Activated CD8-positive, alpha-beta memory T cell treated with anti-CD3 and anti-CD28 coated beads, Interleukin-2, amount 50 U/mL, for 48 hours (primary cell): ENCODE results near the gene MAD1L1.

Experiments
- DNase-seq: peaks from one replicate; pipeline ENCODE4 v3.0.0-alpha.2; 2020

The MAD1L1 gene

DNA sequence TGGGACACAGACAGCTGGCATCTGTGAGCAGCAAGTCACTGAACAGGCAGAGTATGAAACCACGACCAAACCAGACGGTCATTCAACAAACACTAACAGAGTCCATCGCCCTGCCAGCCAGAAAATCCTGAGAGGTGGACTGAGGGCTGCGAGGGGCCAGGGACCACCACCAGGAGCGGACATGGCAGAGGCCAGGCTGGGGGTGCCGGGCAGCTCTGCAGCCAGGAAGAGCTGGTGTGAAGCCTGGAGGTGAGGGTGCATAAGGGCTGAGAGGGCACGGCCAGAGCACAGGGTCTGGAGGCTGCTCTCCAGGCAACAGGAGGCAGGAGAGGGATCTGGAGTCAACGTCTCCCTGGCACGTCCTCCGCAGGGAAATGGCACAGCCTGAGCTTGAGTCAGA lies 15.5 kb downstream of the MAD1L1 start:
- no peak for DNase-seq

DNA sequence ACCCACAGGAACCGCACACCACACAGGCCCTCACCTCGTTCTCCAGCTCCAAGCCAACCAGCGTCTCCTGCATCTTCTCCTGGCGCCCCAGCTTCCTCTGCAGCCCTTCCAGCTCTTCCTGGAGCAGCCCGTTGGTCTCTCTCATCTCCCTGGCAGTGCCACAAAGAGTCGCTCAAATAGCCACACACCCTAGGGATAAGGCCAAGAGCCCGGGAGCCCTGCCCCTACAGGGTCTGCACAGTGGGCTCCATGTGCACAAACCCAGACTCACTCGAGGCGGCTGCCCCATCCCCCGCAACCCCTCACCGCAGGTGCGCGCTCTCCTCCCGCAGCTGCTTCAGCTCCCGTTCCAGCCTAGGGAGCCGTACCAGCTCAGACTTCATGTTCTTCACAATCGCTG lies 16.9 kb downstream of the MAD1L1 start:
- no peak for DNase-seq

DNA sequence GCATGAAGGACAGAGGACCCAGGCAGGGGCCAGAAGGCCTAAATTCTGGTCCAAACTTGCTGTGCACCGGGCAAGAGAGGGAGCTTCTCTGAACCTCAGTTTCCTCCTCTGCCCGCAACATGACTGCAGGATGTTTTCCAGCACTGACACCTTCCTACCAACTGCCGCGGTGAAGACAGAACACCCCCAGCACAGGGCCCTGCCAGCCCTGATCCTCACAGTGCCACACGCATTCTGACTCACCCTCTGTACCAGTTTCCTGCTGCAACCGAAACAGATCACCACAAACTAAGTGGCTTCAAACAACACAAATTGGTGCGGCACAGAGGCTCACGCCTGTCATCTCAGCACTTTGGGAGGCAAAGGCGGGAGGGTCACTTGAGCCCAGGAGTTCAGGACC lies 18.1 kb downstream of the MAD1L1 start:
- no peak for DNase-seq

DNA sequence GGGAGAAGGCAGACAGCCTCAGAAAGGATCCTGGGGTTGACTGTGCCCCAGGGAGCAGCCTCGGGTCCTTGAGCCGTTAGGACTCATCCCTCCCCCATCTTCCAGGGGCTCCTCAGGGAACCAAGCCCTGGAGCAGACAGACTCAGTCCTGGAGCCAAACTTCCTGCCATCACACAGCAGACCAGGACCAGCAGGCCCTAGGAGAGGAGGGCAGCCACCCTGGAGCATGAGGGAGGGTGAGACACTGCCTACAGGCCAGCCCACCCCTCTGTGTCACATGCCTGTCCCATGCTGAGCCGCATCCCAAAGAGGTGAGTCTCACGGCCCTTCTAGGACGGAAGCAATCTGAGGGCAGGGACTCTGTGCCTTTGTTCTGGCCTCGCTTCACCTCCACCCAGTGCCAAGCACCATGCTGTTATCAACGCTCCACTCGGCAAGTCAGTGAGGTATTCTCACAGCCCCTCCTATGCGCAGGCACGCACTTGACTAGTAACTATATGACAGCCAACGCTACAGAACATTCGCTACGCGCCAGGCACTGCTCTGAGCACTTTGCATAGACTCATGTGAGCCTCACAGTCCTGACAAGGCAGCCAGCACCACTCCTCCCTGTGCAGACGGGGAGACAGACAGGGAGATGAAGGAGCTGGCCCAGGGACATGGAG lies 19.1 kb downstream of the MAD1L1 start:
- no peak for DNase-seq

DNA sequence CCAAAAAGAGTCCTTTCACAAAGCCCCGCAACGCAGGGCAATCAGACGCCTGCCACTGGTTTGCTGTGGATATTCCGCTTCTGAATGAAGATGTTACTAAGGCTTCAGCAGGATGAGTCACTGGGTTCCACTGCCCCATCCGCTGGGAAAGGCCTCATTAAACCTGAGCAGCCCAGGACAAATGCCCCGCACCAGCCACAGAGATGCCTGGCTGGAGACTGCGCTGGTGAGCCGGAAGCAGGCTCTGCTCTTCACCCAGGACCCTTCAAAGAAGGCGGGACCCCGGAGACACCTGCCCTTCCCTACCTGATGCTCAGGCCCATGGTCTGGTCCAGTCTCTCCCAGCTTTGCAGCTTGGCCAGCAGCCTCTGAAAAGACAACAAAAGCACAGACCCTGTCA lies 19.8 kb downstream of the MAD1L1 start:
- no peak for DNase-seq

DNA sequence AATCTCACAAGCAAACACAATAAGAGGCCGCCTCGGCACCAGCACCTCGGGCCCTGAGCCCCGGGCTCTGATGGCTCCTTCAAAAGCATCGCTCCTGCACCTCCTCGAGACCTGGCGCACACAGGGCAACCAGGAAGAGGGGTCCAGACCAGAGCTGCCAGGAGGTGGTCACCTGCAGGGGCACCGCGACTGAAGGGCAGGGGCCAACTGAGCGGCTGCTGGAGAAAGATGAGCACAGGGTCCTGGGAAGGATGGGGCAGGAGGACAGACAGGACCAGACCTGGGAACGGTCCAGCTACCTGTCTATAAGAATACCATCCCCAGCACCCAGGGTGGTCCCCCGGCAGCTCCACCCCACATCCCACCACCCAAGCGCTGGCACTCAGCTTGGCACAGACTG lies 20.8 kb downstream of the MAD1L1 start:
- no peak for DNase-seq

DNA sequence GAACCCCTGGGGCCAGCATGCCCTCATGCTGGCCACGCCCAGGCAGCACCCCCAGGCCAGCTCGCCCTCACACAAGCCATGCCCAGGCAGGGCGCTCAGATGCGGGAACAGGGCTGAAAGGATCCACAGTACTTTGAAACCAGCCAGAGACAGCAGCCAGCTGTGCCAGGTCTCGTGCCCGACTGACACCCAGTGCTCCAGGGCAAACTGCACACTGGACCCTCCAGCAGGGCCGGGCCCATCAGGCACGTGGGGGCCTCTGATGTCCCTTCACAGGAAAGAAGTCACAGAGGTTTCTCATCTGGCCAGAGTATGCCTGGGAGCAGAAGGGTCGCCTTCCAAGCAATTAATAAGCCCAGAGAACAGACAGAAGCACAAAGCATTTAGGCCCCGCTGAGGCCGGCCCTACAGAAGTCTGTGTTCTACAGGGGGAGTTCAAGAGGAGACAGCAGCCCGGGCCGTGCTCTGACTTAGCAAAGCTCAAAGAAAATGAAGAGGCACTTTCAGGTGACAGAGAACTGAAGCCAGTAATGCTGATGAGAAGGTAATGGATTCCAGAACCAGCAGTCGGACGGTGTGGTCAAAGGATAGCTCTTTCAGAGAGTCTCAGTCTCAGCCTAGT lies 21.4 kb downstream of the MAD1L1 start:
- no peak for DNase-seq

DNA sequence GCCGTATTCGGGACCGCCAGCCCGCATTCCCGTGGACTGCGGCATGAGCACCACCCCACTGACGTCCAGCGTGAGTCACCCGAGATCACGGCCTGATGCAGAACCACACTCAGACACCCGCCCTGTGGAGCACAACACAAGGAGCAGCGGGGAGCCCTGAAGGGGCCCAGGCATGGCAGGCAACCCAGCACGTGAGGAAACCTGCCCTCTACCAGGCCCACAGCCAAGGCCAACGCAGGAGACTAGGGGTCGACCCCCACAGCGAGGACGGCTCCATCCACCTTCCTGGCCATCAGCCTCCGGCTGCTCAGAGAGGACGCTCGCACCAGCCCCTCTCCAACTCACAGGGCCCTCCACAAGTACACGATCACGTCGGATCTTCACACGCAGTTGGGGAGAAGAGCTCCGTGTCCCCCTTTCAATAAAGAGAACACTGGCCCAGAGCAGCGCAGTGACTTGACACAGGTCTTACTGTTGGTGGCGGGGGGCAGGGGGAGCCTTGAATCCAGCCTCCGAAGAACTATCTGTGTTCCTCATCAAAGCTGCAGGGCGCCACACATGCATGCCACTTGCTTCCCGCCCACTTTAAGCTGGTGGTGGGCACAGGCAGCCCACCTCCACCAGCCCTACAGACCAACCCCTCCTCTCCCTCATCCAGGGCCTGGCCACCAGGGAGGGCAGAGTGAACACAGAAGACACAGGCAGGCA lies 22.0 kb downstream of the MAD1L1 start:
- DNase-seq = no peak

DNA sequence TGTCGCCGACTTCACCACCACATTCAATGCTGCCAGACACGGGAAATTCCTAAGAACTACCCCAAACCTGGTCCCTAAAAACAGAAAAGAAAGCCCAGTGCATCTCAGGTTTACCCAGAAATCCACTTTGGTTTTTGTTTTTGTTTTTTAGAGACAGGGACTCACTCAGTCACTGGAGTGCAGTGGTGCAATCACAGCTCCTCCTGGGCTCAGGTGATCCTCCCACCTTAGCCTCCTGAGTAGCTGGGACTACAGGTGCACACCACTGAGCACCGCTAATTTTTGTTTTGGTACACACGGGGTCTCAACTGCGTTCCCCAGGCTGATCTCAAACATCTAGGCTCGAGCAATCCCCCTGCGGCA lies 22.8 kb downstream of the MAD1L1 start:
- DNase-seq = no peak

DNA sequence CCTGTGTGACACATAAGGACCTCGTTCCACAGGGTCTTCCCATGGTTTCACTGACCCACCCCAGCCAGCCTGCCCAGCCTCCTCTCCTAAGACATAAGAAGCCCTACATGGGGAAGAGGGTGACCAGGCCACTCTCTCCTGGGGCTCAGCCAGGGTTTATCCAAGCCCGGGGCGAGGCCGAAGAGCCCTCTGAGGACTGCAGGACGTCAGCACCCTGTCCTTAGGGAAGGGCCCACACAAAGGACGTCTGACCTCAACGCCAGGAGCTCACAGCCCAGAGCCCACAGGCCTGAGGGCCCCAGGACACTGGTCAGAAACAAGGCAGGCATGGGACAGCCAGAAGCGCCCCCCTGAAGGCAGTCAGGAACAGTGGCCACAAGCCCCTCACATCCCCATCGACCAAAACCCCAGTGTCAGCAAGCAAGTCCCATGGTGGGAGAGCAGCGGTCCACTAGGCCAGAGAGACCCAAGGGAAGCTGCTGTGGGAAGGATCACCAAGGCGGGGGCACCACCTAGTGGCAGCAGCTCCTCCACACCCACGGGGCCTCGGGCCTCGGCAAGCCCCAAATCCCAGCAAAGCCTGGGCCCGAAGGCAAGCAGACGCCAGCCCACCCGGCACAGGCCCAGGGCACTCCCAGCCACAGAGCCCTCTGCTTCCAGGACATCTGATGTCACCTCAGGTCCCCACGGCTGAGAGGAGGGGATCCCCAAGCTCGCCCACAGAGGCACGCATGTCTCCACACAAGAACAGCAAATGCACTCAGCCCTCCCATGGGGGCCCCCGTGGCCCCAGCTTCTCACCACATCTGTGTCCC lies 23.4 kb downstream of the MAD1L1 start:
- peak; percentile 67 for DNase-seq

DNA sequence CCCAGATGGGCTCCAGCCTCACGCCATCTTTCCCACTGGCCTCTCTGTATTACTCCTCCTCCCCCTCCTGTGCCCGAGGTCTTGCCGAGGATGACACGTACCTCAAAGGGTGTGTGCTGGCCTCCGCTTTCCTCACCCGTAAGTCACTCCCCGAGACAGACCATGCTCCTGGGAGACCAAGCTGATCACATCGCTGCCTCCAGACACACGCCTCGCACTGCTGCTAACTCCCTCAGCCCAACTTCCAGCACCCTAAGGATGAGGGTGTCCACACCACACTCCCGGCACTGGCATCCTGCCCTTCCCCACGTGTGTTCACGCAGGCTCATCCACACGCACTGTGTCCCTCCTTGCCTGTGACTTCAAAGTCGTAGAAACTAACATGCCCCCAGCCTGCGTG lies 24.0 kb downstream of the MAD1L1 start:
- no peak for DNase-seq

DNA sequence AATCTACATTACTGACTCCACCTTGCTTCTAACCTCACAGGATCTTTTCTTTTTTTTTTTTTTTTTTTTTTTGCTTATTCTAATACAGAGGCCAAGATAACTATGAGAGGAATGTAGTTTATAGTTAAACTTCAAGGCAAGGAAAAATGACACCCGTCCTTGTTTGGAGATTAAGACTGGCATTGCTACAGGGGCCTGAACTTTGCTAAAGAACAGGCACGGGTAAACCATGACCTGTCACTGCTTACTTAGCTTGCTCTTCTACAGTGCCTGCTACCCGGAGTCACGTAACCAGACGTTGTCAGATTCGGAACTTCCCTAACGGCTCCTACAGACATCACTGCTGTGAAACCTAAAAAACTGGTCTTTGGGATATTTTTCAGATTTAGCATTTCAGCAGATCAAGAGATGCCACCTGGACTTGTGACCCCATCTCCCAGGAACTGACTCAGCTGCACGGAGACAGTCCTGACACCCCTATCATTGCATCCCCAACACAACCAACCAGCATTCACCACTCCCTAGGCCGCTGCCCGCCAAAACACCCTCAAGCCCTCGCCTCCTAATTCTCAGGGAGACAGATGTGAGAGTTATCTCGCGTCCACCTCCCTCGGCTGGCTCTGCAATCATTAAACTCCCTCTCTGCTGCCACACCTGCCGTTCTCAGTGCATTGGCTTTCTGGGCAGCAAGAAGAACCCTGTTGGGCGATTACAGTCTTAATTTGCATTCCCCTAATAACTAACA lies 27.5 kb downstream of the MAD1L1 start:
- no peak for DNase-seq

DNA sequence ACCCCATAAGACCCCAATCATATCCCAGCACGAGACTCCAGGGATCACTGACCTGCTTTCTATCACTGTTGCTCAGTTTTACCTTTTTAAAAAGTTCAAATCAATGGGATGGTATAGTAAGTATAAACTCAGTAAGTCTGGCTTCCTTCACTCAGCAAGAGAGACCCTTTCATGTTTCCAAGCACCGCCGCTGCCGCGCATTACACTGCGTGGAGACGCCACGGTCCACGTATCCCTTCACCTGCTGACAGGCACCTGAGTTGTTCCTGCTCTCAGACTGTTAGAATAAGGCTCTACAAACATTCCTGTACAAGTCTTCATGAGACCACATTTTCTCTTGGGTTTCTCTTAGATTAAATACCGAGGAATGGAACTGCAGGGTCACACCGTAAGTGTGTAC lies 28.3 kb downstream of the MAD1L1 start:
- no peak for DNase-seq

- DNase-seq = no peak
Observed at GRCh38 chr7:2203766-2204300, 28.9 kb downstream of the MAD1L1 start.

DNA sequence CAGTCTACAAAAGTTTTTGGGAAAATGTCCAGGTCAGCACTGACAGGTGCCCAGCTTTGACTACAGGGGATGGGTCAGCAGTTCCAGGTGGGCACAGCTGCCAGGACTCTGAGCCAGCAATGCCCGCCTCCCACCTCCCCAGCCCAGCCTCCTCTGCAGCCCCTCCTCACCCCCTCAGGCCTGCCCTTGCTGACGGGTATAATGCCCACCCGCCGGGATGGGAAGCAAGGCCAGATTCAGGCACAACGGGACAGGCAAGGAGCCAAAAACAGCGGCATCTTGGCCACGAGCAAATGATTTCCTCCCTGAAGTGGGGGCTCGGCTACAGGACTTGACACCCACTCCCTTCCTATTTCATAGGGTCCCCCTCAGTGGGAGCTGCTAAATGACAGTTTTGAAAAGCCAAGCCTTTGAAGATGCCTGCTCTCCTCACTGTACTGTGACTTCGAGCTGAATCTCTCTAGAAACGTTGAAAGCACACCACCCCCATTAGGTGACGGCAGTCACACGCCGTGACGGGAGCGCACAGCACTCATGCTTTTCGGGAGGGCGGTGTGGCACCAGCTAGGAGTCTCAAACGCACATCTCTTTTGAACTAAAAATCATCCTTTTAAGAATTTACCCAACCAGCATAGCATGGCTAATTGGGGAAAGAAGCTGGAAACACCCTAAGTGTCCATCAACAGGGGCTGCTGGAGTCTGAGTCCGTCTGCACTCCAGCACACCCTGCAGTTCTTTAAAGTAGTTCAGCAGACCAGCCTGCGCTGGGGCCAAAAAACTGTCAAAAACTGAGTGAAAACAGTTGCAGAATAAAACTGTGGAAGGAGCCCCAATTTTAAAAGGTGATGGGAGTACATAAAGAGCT lies 29.6 kb downstream of the MAD1L1 start:
- no peak for DNase-seq

DNA sequence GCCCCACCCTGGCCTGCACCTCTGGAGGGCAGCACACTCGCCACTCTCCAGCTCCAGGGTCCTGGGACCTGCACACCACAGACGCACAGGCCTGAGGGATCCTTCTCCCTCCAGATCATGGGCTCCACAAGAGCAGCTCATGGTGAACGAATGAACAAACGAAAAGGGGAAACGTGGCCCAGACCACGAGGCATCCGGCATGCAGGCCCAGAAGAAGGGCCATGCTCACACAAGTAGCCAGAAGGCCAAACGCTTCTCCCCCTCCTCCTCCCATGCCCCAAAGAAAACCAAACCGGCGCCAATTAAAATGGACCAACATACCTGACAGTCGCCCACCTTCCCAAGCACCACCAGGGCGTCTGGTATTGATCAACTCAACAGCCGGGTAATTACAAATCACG lies 30.4 kb downstream of the MAD1L1 start:
- no peak for DNase-seq

DNA sequence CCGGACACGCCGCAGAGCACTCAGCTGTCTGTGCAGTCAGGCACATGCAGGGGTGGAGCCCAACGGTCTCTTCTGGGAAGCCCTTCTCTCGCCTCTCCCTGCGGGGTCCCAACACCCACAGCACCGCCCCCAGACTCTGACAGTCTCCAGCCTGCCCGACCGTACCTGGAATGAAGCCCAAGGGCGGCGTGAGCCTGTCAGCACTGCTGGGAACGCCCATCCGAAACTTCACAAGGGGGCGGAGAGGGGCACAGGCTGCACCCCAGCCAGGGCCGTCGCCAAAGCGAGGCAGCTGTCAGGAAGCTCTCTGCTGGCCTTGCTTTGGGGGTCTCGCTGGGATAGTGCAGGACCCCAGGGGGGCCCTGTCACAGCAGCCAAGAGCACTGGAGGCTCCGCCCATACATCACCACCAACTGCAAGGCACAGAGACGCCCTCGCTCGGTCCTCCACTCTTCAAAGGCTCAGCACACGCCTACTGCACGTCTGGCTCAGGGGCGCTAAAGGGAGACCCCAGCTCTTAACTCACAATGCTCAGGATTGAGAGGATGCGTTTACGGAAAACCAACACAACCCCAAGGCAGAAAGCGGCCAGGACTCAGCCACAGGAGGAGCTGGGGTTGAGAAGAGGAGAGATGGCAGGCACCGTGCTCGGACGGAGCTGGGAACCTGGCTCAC lies 30.9 kb downstream of the MAD1L1 start:
- DNase-seq = no peak

DNA sequence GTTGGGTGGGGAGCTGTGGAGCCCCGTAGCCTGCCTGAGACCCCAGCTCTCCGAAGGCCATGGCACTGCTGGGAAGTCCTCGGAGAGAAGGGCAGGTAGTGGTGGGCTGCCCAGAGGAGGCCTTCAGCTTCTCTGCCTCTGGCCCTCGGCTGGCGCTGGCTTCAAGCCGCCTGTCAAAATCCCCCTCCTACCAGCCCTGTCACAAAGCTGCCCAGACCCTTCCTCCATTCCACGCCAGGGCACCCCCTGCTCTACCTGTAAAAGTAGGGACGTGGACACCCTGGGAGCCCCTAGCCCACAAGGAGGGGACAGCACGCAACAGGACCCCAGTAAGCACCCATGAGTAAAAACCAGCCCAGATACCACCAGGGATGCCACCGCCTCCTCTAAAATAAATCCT lies 31.6 kb downstream of the MAD1L1 start:
- DNase-seq = no peak

DNA sequence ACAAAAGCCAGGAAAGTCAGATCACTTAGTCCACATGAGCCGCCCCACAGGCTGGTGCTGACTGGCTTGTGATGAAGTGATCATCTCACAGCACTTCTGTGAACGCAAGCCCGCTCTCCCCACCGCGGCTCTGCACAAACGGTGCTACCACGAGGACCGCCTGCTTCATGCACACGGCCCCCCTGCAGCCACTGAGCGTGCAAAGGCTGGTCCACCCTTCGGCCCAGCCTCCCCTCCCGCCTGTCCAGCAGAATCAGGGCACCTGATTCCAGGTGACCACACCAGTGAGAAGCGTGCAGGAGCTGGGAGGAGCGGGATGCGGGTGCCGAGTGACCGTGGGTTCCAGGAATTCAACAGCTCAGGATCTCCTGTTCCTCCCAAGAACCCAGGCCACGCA lies 32.2 kb downstream of the MAD1L1 start:
- DNase-seq = peak; percentile 34

GRCh38 chr7:2199956-2200583 lies 32.7 kb downstream of the MAD1L1 start:
- peak; percentile 38 for DNase-seq

DNA sequence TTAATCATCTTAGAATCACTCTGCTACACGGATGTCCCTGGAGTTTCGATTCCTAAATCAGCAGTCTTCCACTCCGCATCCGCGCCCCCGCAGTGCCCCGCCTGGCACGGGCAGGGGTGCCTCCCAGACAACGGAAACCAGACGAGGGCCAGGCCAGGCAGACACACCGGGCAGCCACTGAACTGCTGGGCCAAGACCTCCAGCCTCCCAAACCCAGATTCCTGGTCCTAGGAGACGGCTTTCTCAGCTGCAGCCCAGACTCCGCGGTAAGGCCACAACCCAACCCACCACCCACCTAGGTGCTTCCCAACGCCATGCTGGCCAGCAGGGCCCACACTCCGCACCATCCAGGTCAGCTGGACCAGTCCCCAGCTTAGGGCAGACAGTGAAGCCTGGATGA lies 33.2 kb downstream of the MAD1L1 start:
- DNase-seq = peak; percentile 30
